ENCODE data around the gene VWA3B.
"Not testable (repeated sequence)": the region's sequence is repeated elsewhere in the genome, so short reads cannot be mapped to it uniquely, and the experiment has no call there.

Gene VWA3B

GRCh38 chr2:98099939-98100743 is 13.2 kb downstream of the VWA3B start:
- no peak for TF ChIP-seq CTCF (IDR thresholded peaks at IDR 0.05; ENCODE audit: low read depth, low read length)
- H3K4me3 ChIP-seq (ENCODE audit: low read depth, low read length): no peak overlapping the region

- H3K4me3 ChIP-seq (ENCODE audit: low read depth, low read length): not testable (repeated sequence)
Observed at GRCh38 chr2:98102315-98102714, 15.3 kb downstream of the VWA3B start.

- no peak overlapping the region for H3K4me3 ChIP-seq (ENCODE audit: low read depth, low read length)
- no peak for TF ChIP-seq CTCF (IDR thresholded peaks at IDR 0.05; ENCODE audit: low read depth, low read length)
Observed at GRCh38 chr2:98102878-98103277, 15.9 kb downstream of the VWA3B start.

- no peak overlapping the region for H3K4me3 ChIP-seq (ENCODE audit: low read depth, low read length)
- no peak for TF ChIP-seq CTCF (IDR thresholded peaks at IDR 0.05; ENCODE audit: low read depth, low read length)
Observed at GRCh38 chr2:98108110-98108509, 21.1 kb downstream of the VWA3B start.

GRCh38 chr2:98110741-98111140 is 23.8 kb downstream of the VWA3B start:
- no peak for TF ChIP-seq CTCF (IDR thresholded peaks at IDR 0.05; ENCODE audit: low read depth, low read length)
- H3K4me3 ChIP-seq (ENCODE audit: low read depth, low read length): no peak overlapping the region

GRCh38 chr2:98114643-98115330 is 27.8 kb downstream of the VWA3B start:
- TF ChIP-seq CTCF (IDR thresholded peaks at IDR 0.05; ENCODE audit: low read depth, low read length): no peak

GRCh38 chr2:98118161-98118560 is 31.2 kb downstream of the VWA3B start:
- H3K4me3 ChIP-seq (ENCODE audit: low read depth, low read length): no peak overlapping the region
- TF ChIP-seq CTCF (IDR thresholded peaks at IDR 0.05; ENCODE audit: low read depth, low read length): no peak

More at GRCh38 chr2:98114643-98115330, 27.8 kb downstream of the VWA3B start:
- no peak overlapping the region for H3K4me3 ChIP-seq (ENCODE audit: low read depth, low read length)
